ENCODE results near the gene SAMD14. TPM values are rescaled to one million over a fixed set of nuclear protein-coding genes. Genes with fewer than 3 reads are reported as not detected.

Gene SAMD14
- total and polyA plus RNA-seq, 11 donors: 0.44 to 3.9 (median 1.2) TPM

DNA sequence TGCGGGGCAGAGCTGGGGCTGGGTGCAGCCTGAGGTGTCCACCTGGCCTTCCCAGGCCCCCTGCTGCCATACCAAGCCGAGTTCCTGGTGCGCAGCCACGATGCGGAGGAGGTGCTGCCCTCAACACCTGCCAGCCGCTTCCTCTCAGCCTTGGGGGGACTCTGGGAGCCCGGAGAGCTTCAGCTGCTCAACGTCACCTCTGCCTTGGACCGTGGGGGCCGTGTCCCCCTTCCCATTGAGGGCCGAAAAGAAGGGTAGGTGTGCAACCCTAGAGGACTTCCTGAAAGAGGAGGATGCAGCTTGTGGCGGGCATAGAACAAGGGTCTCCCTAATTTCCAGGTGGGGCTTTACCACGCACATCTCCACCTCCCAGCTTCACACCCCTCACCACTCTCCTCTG lies 38.4 kb upstream of the SAMD14 start:
- H3K4me1 ChIP-seq: peaks cover 0 to 80% (median 18%) of the 10 kb centered on the region in 12 donors
- TF ChIP-seq, protein P1, sequence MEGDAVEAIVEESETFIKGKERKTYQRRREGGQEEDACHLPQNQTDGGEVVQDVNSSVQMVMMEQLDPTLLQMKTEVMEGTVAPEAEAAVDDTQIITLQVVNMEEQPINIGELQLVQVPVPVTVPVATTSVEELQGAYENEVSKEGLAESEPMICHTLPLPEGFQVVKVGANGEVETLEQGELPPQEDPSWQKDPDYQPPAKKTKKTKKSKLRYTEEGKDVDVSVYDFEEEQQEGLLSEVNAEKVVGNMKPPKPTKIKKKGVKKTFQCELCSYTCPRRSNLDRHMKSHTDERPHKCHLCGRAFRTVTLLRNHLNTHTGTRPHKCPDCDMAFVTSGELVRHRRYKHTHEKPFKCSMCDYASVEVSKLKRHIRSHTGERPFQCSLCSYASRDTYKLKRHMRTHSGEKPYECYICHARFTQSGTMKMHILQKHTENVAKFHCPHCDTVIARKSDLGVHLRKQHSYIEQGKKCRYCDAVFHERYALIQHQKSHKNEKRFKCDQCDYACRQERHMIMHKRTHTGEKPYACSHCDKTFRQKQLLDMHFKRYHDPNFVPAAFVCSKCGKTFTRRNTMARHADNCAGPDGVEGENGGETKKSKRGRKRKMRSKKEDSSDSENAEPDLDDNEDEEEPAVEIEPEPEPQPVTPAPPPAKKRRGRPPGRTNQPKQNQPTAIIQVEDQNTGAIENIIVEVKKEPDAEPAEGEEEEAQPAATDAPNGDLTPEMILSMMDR (IDR thresholded peaks at IDR 0.05): no peak
- TF ChIP-seq POLR2A (IDR thresholded peaks at IDR 0.05): no peak
- H3K27me3 ChIP-seq: no peaks in the 10 kb centered on the region
- peak in 2 of 5 donors; percentile 19 to 25 for DNase-seq
- H3K27ac ChIP-seq: peak overlapping the region in 1 of 12 donors; percentile 94
- no peak for ATAC-seq
- WGBS, 4 donors: 73 to 81% (median 76%) methylated on average over 8 to 13 of the region's 13 CpGs
- H3K4me3 ChIP-seq: no peak overlapping the region
- H3K9me3 ChIP-seq: no peaks in the 10 kb centered on the region
- intact Hi-C loops (cut with DNase I): loop anchor here in 6 of 10 donors (2.0 to 10.0 kb wide), 3 partner anchors 30 to 54 kb away; partner anchors contain the start of gene SAMD14 (in 3 of the 6)
- H3K36me3 ChIP-seq: peaks cover 0 to 9% (median 3%) of the 10 kb centered on the region in 9 donors

DNA sequence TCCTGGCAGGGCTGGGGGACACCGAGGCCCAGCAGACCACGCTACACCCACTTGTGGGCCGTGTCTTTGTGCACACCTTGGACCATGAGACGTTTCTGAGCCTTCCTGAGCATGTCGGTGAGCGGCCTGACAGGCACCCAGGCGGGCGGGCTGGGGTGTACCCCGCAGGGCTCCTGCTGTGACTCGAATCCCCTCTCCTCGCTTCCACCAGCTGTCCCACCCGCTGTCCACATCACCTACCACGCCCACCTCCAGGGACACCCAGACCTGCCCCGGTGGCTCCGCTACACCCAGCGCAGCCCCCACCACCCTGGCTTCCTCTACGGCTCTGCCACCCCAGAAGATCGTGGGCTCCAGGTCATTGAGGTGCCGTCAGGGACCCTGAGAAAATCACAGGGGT lies 37.4 kb upstream of the SAMD14 start:
- no peaks in the 10 kb centered on the region for H3K27me3 ChIP-seq
- TF ChIP-seq, protein P1 (IDR thresholded peaks at IDR 0.05): no peak
- TF ChIP-seq POLR2A (IDR thresholded peaks at IDR 0.05): no peak
- H3K9me3 ChIP-seq: no peaks in the 10 kb centered on the region
- peak overlapping the region in 9 of 12 donors; percentile 7 to 57 (median 37) for H3K4me3 ChIP-seq
- ATAC-seq (no peak), DNase-seq (peak in 1 of 5 donors; percentile 23)
- WGBS, 4 donors: 68 to 82% (median 70%) methylated on average over 15 to 19 of the region's 19 CpGs
- intact Hi-C loops (cut with DNase I): loop anchor here in 5 of 10 donors (5.0 to 10.0 kb wide), 2 partner anchors 35 to 53 kb away; partner anchors contain the start of gene SAMD14 (in 3 of the 5)
- H3K27ac ChIP-seq: peak overlapping the region in 9 of 12 donors; percentile 13 to 94 (median 46)
- peaks cover 0 to 9% (median 3%) of the 10 kb centered on the region in 9 donors for H3K36me3 ChIP-seq
- H3K4me1 ChIP-seq: peaks cover 0 to 75% (median 17%) of the 10 kb centered on the region in 12 donors

DNA sequence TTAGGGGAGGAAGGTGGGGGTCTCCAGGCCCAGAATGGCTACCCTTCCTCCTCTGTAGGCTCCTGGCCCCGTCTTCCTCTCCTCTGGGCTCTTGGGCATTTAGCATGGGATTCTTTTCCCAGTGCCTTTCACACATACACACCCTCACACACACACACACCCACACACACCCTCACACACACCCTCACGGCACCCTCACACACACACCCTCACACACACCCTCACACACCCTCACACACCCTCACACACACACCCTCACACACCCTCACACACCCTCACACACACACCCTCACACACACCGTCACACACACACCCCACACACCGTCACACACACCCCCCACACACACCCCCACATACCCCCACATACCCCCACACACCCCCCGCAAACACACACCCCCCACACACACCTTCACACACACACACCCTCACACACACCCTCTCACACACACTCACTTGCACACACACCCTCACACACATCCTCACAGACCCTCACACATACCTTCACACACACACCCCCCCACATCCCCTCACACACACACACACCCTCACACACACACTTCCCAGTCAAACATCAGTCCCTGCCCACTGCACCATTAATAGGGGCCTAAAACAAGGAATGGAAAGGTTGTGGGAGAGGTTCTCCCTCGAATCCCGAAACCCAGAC lies 36.7 kb upstream of the SAMD14 start:
- Histone ChIP-seq H3K36me3 (peaks cover 0 to 9% (median 3%) of the 10 kb centered on the region in 9 donors), H3K4me1 (peaks cover 0 to 74% (median 23%) of the 10 kb centered on the region in 12 donors), H3K4me3 (peak overlapping the region; percentile 28 to 64 (median 47)), H3K27ac (peak overlapping the region; percentile 86 to 100 (median 94)), H3K9me3 (no peaks in the 10 kb centered on the region), H3K27me3 (no peaks in the 10 kb centered on the region)
- ATAC-seq: no peak
- 31 to 55% (median 50%) methylated on average over 7 of the region's 7 CpGs for WGBS, 4 donors
- intact Hi-C loops (cut with DNase I): loop anchor here in 5 of 10 donors (5.0 to 10.0 kb wide), 2 partner anchors 34 to 52 kb away; partner anchors contain the start of gene SAMD14 (in 3 of the 5)
- TF ChIP-seq POLR2A (IDR thresholded peaks at IDR 0.05): no peak
- TF ChIP-seq, protein P1 (IDR thresholded peaks at IDR 0.05): no peak
- peak in 2 of 5 donors; percentile 5 to 23 for DNase-seq

DNA sequence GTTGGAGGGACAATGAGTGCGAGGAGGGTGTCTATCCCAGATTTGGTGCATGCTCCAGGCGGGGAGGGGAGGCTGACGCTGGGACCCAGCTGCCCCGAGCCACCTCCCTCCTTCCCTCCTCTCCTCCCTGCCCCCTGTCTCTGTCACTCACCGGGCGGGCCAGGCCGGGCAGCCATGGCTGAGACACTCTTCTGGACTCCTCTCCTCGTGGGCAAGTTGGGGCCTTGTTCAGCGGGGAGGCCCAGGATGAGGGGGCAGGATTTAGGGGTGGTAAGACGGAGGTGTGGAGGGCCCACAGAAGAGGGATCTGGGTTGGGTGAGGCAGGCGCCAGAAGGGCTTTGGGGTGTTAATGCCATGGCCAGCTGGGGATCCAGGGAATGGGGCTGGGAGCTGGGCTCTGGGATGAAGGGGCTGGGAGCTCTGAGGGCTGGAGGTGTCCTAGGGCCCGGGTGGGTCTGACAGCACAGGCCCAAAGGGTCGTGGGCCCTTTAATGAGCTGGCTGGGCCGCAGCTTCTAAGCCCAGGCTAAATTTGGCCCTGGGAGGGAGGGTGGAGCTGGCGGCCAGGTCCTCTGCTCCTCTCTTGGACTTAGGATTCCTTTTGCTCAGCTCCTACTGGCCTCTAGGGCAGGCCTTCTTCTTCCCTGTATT lies 36.0 kb upstream of the SAMD14 start, which contains the start of gene SGCA:
Gene SGCA, plus strand, starts transcription at position 139 of the 651 bp plus-strand sequence. Its CDS starts 36 bp downstream, at position 175.
- peaks cover 0 to 70% (median 26%) of the 10 kb centered on the region in 12 donors for H3K4me1 ChIP-seq
- H3K27ac ChIP-seq: peak within 1 kb of the TSS; percentile 86 to 100 (median 94)
- DNase-seq (peak; percentile 67 to 79 (median 76)), ATAC-seq (peak; percentile 66 to 80 (median 70))
- H3K36me3 ChIP-seq: peaks cover 0 to 9% (median 3%) of the 10 kb centered on the region in 9 donors
- no peaks in the 10 kb centered on the region for H3K9me3 ChIP-seq
- 29 to 54% (median 40%) methylated on average over 15 of the region's 15 CpGs for WGBS, 4 donors
- TF ChIP-seq POLR2A (IDR thresholded peaks at IDR 0.05): peak in 1 of 2 donors; percentile 22
- TF ChIP-seq, protein P1 (IDR thresholded peaks at IDR 0.05): peak in 1 of 12 donors; percentile 25
- intact Hi-C loops (cut with DNase I): loop anchor here in 5 of 10 donors (5.0 to 10.0 kb wide), 2 partner anchors 34 to 51 kb away; partner anchors contain the start of gene SAMD14 (in 3 of the 5)
- peak within 1 kb of the TSS; percentile 28 to 64 (median 47) for H3K4me3 ChIP-seq
- no peaks in the 10 kb centered on the region for H3K27me3 ChIP-seq

Data from heart left ventricle (tissue), 16 donors.